OCI-LY3 (cell line): Measurements from ENCODE around the gene FRAT2.
A peak's percentile ranks its signal among the peaks of the same experiment; 100 is the strongest.
"Not testable (repeated sequence)": the region's sequence is repeated elsewhere in the genome, so short reads cannot be mapped to it uniquely, and the experiment has no call there.

Source experiments
- H2AFZ ChIP-seq: fragments of 200-600, 300-600 bp; shearing (Covaris generic); 2 replicates; pipeline ENCODE4 v1.6.0; 2014; ENCODE audit warnings: antibody characterized with exemption, low read depth, low read length
- H3K27ac ChIP-seq: fragments of 200-600, 300-600 bp; sonication (generic); 2 replicates; pipeline ENCODE4 v1.5.1; 2014; ENCODE audit warnings: mild to moderate bottlenecking, low read length, moderate library complexity, mixed read lengths
- H3K27me3 ChIP-seq: fragments of 200-600, 300-600 bp; sonication (generic); 2 replicates; pipeline ENCODE4 v1.6.1; 2014; ENCODE audit warnings: low read depth, low read length, mixed read lengths
- H3K36me3 ChIP-seq: fragments of 200-600, 300-600 bp; sonication (generic); replicated peaks from 2 replicates; pipeline ENCODE3; 2014; ENCODE audit warnings: low read depth, low read length, mixed read lengths
- H3K4me1 ChIP-seq: fragments of 300-600, 200-600 bp; sonication (generic); 2 replicates; pipeline ENCODE4 v1.6.1; 2014; ENCODE audit warnings: low read length, mixed read lengths
- H3K4me2 ChIP-seq: fragments of 200-600, 300-600 bp; sonication (generic); 2 replicates; pipeline ENCODE4 v1.6.1; 2014; ENCODE audit warnings: low read length, mixed read lengths
- H3K4me3 ChIP-seq: fragments of 300-600, 200-600 bp; sonication (generic); 2 replicates; pipeline ENCODE4 v1.5.1; 2014; ENCODE audit warnings: antibody characterized with exemption, mild to moderate bottlenecking, low read length, moderate library complexity
- H3K79me2 ChIP-seq: fragments of 300-600, 200-600 bp; shearing (Covaris generic); 2 replicates; pipeline ENCODE4 v1.6.1; 2014; ENCODE audit warnings: mild to moderate bottlenecking, low read length, mixed read lengths
- H3K9ac ChIP-seq: fragments of 300-600, 200-600 bp; shearing (Covaris generic); 2 replicates; pipeline ENCODE4 v1.6.0; 2014; ENCODE audit warnings: mild to moderate bottlenecking, low read length, moderate library complexity
- H3K9me3 ChIP-seq: fragments of 200-600, 300-600 bp; shearing (Covaris generic); 2 replicates; pipeline ENCODE4 v1.6.1; 2014; ENCODE audit warnings: low read length, mixed read lengths; ENCODE audit not compliant: insufficient read depth
- H4K20me1 ChIP-seq: fragments of 200-600, 300-600 bp; sonication (generic); 2 replicates; pipeline ENCODE4 v1.6.1; 2016; ENCODE audit warnings: low read length, mixed read lengths; ENCODE audit not compliant: insufficient read depth
- CTCF ChIP-seq: fragments of 200-600, 300-600 bp; sonication (generic); IDR thresholded peaks from 2 replicates; pipeline ENCODE4 v1.5.1; 2014; ENCODE audit warnings: antibody characterized with exemption, low read length, low read depth
- EZH2phosphoT487 ChIP-seq: fragments of 200-600 bp; shearing (Covaris generic); IDR thresholded peaks from 2 replicates; pipeline ENCODE4 v1.6.1; 2018; ENCODE audit warnings: antibody characterized with exemption, mixed run types, low read depth

The FRAT2 gene

GRCh38 chr10:97292097-97292861, 42.2 kb downstream of the FRAT2 start, which contains the start of gene ARHGAP19:
TSS of gene ARHGAP19 (minus strand) at chr10:97292637. CDS start at chr10:97292627, 10 bp downstream.
- Histone ChIP-seq H3K4me3 (peak within 1 kb of the TSS; percentile 95), H2AFZ (peak within 1 kb of the TSS; percentile 80), H3K27me3 (no peaks in the 10 kb centered on the region), H3K4me2 (peak within 1 kb of the TSS; percentile 88), H3K27ac (peak within 1 kb of the TSS; percentile 74), H3K9me3 (no peaks in the 10 kb centered on the region), H3K79me2 (peaks cover 29% of the 10 kb centered on the region), H3K9ac (peak within 1 kb of the TSS; percentile 94), H4K20me1 (no peaks in the 10 kb centered on the region), H3K36me3 (peaks cover under 1% of the 10 kb centered on the region), H3K4me1 (peaks cover 4% of the 10 kb centered on the region)
- TF ChIP-seq EZH2phosphoT487 (no peak), CTCF (no peak)

GRCh38 chr10:97291357-97292096, 43.0 kb downstream of the FRAT2 start:
- peak overlapping the region; percentile 80 for H2AFZ ChIP-seq
- peaks cover 4% of the 10 kb centered on the region for H3K4me1 ChIP-seq
- H3K36me3 ChIP-seq: peaks cover 4% of the 10 kb centered on the region
- peak overlapping the region; percentile 88 for H3K4me2 ChIP-seq
- peak overlapping the region; percentile 74 for H3K27ac ChIP-seq
- no peak for TF ChIP-seq EZH2phosphoT487
- no peak for TF ChIP-seq CTCF
- peaks cover 29% of the 10 kb centered on the region for H3K79me2 ChIP-seq
- no peaks in the 10 kb centered on the region for H3K27me3 ChIP-seq
- H4K20me1 ChIP-seq: no peaks in the 10 kb centered on the region
- H3K4me3 ChIP-seq: peak overlapping the region; percentile 95
- H3K9ac ChIP-seq: peak overlapping the region; percentile 94
- H3K9me3 ChIP-seq: no peaks in the 10 kb centered on the region

GRCh38 chr10:97290576-97291356, 43.8 kb downstream of the FRAT2 start:
- H3K27ac ChIP-seq, H3K36me3 ChIP-seq, H2AFZ ChIP-seq, H4K20me1 ChIP-seq, H3K27me3 ChIP-seq, H3K4me1 ChIP-seq, H3K9ac ChIP-seq, H3K4me3 ChIP-seq, H3K9me3 ChIP-seq, H3K4me2 ChIP-seq: not testable (repeated sequence)
- H3K79me2 ChIP-seq: peaks cover 29% of the 10 kb centered on the region

GRCh38 chr10:97290076-97290475, 44.5 kb downstream of the FRAT2 start:
- H3K4me2 ChIP-seq, H3K4me1 ChIP-seq, H3K27ac ChIP-seq, H3K36me3 ChIP-seq, H3K27me3 ChIP-seq, H2AFZ ChIP-seq, H4K20me1 ChIP-seq, H3K4me3 ChIP-seq, H3K9ac ChIP-seq, H3K9me3 ChIP-seq: not testable (repeated sequence)
- peaks cover 29% of the 10 kb centered on the region for H3K79me2 ChIP-seq
